WTC11 (cell line): ENCODE data around the gene MIB2. TPM values are rescaled to one million over a fixed set of nuclear protein-coding genes. Genes with fewer than 3 reads are reported as not detected.

ENCODE experiments used
- ATAC-seq: fragments of 200-7000 bp; cut with Tn5 transposase; 2 replicates; pipeline ENCODE4 v1.10.0; 2021; ENCODE audit warnings: mild to moderate bottlenecking, moderate library complexity
- CTCF ChIA-PET: fragments of 300-600 bp; sonication (Branson Sonifier 250); formaldehyde crosslinking; loops from one replicate; lab custom pipeline; 2021; ENCODE audit warnings: antibody characterized with exemption; lab: Charles Lee
- POLR2A ChIA-PET: fragments of 350-600 bp; sonication (Branson Sonifier 250); formaldehyde crosslinking; loops from one replicate; lab custom pipeline; 2021; ENCODE audit warnings: antibody characterized with exemption; lab: Charles Lee
- DNase-seq: peaks from one replicate; pipeline ENCODE4 v3.0.0; 2021; ENCODE audit warnings: low spot score
- H3K27ac Mint-ChIP-seq: 2 replicates; pipeline ENCODE4 v1.8.0; 2021; ENCODE audit warnings: mixed read lengths
- H3K27me3 Mint-ChIP-seq: 2 replicates; pipeline ENCODE4 v1.8.0; 2021; ENCODE audit warnings: low read depth, mild to moderate bottlenecking, moderate library complexity, mixed read lengths
- H3K36me3 Mint-ChIP-seq: 2 replicates; pipeline ENCODE4 v1.8.0; 2021; ENCODE audit warnings: mixed read lengths
- H3K4me1 Mint-ChIP-seq: 2 replicates; pipeline ENCODE4 v1.8.0; 2022; ENCODE audit warnings: mixed read lengths
- H3K4me3 Mint-ChIP-seq: 2 replicates; pipeline ENCODE4 v1.8.0; 2021; ENCODE audit warnings: mild to moderate bottlenecking, moderate library complexity, mixed read lengths
- H3K9me3 Mint-ChIP-seq: 2 replicates; pipeline ENCODE4 v1.8.0; 2021; ENCODE audit warnings: mixed read lengths
- CREM ChIP-seq: sonication (generic); formaldehyde crosslinking; IDR thresholded peaks from 2 replicates; pipeline ENCODE4 v1.8.1; 2022; ENCODE audit warnings: mild to moderate bottlenecking, missing genetic modification reagents, moderate library complexity
- FOXJ3 ChIP-seq: sonication (generic); formaldehyde crosslinking; IDR thresholded peaks from 2 replicates; pipeline ENCODE4 v1.9.0; 2021; ENCODE audit warnings: missing genetic modification reagents, mild to moderate bottlenecking, borderline replicate concordance
- FOXK1 ChIP-seq: sonication (generic); formaldehyde crosslinking; IDR thresholded peaks from 2 replicates; pipeline ENCODE4 v1.8.0; 2022; ENCODE audit warnings: mild to moderate bottlenecking, moderate library complexity, missing genetic modification reagents
- KAT7 ChIP-seq: sonication (generic); formaldehyde crosslinking; IDR thresholded peaks from 2 replicates; pipeline ENCODE4 v1.8.1; 2023; ENCODE audit warnings: missing genetic modification reagents, mild to moderate bottlenecking, borderline replicate concordance
- MAX ChIP-seq: sonication (generic); formaldehyde crosslinking; IDR thresholded peaks from 2 replicates; pipeline ENCODE4 v1.8.0; 2022; ENCODE audit warnings: mild to moderate bottlenecking, missing genetic modification reagents
- MYBL2 ChIP-seq: sonication (generic); formaldehyde crosslinking; IDR thresholded peaks from 2 replicates; pipeline ENCODE4 v1.8.1; 2023; ENCODE audit warnings: mild to moderate bottlenecking, moderate library complexity, missing genetic modification reagents
- NFYB ChIP-seq: sonication (generic); formaldehyde crosslinking; conservative IDR thresholded peaks from 2 replicates; pipeline ENCODE4 v1.8.0; 2022; ENCODE audit warnings: low read depth, missing genetic modification reagents
- NR3C1 ChIP-seq: sonication (generic); formaldehyde crosslinking; conservative IDR thresholded peaks from 2 replicates; pipeline ENCODE4 v1.8.1; 2023; ENCODE audit warnings: low read depth, mild to moderate bottlenecking, missing genetic modification reagents
- RELA ChIP-seq: sonication (generic); formaldehyde crosslinking; IDR thresholded peaks from 2 replicates; pipeline ENCODE4 v1.8.1; 2022; ENCODE audit warnings: missing genetic modification reagents, mild to moderate bottlenecking, borderline replicate concordance
- ZBTB21 ChIP-seq: sonication (generic); formaldehyde crosslinking; IDR thresholded peaks from 2 replicates; pipeline ENCODE4 v1.8.1; 2023; ENCODE audit warnings: mild to moderate bottlenecking, missing genetic modification reagents, borderline replicate concordance
- ZNF138 ChIP-seq: sonication (generic); formaldehyde crosslinking; conservative IDR thresholded peaks from 2 replicates; pipeline ENCODE4 v1.8.1; 2022; ENCODE audit warnings: mild to moderate bottlenecking, moderate library complexity, missing genetic modification reagents
- ZNF317 ChIP-seq: sonication (generic); formaldehyde crosslinking; IDR thresholded peaks from 2 replicates; pipeline ENCODE4 v1.8.1; 2023; ENCODE audit warnings: low read depth, mild to moderate bottlenecking, moderate library complexity, missing genetic modification reagents, borderline replicate concordance
- ZNF512 ChIP-seq: sonication (generic); formaldehyde crosslinking; IDR thresholded peaks from 2 replicates; pipeline ENCODE4 v1.8.1; 2022; ENCODE audit warnings: missing genetic modification reagents, borderline replicate concordance
- ZNF532 ChIP-seq: fragments of 250-450 bp; sonication (Bioruptor Pico); IDR thresholded peaks from 2 replicates; pipeline ENCODE4 v1.9.0; 2021; ENCODE audit warnings: mild to moderate bottlenecking, borderline replicate concordance
- total RNA-seq: library from RNA; stranded (reverse); gene quantifications from 3 replicates; pipeline ENCODE4 v1.2.3, GENCODE V29; 2021
- TF ChIP-seq, protein P1 (sequence below): fragments of 250-450 bp; sonication (Bioruptor Pico); IDR thresholded peaks from 2 replicates; pipeline ENCODE4 v2.1.2; 2022; ENCODE audit warnings: mild to moderate bottlenecking, moderate library complexity
- TF ChIP-seq, protein P2 (sequence below): sonication (generic); formaldehyde crosslinking; IDR thresholded peaks from 2 replicates; pipeline ENCODE4 v1.8.1; 2022; ENCODE audit warnings: low read depth, missing genetic modification reagents, borderline replicate concordance

MIB2 gene
- total RNA-seq, 1 experiment from 2014 or later: 90.6 TPM

- H3K4me3 Mint-ChIP-seq: peak overlapping the region; percentile 74; the same call in 1 of the 2 replicates
- no peaks in the 10 kb centered on the region for H3K9me3 Mint-ChIP-seq
- DNase-seq (no peak), ATAC-seq (no peak)
- H3K27ac Mint-ChIP-seq: no peak overlapping the region
- peaks cover 18% of the 10 kb centered on the region for H3K4me1 Mint-ChIP-seq
- H3K36me3 Mint-ChIP-seq: 0 out of 2 replicates have a peak, but pooled peaks cover 5% of the 10 kb centered on the region
- H3K27me3 Mint-ChIP-seq: no peaks in the 10 kb centered on the region
- ChIA-PET POLR2A (no interaction called here), CTCF (interaction anchor here (4.4 kb wide), 1 partner anchor 11 kb away, joined by 30 read pairs; no protein-coding TSS in a partner anchor)
- TF ChIP-seq MYBL2 (CRISPR knock-in tag): no peak
- TF ChIP-seq, protein P1, sequence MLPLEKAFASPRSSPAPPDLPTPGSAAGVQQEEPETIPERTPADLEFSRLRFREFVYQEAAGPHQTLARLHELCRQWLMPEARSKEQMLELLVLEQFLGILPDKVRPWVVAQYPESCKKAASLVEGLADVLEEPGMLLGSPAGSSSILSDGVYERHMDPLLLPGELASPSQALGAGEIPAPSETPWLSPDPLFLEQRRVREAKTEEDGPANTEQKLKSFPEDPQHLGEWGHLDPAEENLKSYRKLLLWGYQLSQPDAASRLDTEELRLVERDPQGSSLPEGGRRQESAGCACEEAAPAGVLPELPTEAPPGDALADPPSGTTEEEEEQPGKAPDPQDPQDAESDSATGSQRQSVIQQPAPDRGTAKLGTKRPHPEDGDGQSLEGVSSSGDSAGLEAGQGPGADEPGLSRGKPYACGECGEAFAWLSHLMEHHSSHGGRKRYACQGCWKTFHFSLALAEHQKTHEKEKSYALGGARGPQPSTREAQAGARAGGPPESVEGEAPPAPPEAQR: no peak
- no peak for TF ChIP-seq ZNF138 (CRISPR knock-in tag)
- TF ChIP-seq NR3C1 (CRISPR knock-in tag): no peak
- TF ChIP-seq FOXK1 (CRISPR knock-in tag): no peak
- no peak for TF ChIP-seq ZNF512
- TF ChIP-seq ZBTB21 (CRISPR knock-in tag): no peak
- TF ChIP-seq RELA: no peak
- no peak for TF ChIP-seq MAX
- no peak for TF ChIP-seq KAT7 (CRISPR knock-in tag)
- no peak for TF ChIP-seq CREM (CRISPR knock-in tag)
- no peak for TF ChIP-seq NFYB
- TF ChIP-seq FOXJ3 (CRISPR knock-in tag): no peak
- no peak for TF ChIP-seq ZNF317
- no peak for TF ChIP-seq ZNF532 (CRISPR knock-in tag)
- TF ChIP-seq, protein P2, sequence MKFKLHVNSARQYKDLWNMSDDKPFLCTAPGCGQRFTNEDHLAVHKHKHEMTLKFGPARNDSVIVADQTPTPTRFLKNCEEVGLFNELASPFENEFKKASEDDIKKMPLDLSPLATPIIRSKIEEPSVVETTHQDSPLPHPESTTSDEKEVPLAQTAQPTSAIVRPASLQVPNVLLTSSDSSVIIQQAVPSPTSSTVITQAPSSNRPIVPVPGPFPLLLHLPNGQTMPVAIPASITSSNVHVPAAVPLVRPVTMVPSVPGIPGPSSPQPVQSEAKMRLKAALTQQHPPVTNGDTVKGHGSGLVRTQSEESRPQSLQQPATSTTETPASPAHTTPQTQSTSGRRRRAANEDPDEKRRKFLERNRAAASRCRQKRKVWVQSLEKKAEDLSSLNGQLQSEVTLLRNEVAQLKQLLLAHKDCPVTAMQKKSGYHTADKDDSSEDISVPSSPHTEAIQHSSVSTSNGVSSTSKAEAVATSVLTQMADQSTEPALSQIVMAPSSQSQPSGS (CRISPR knock-in tag): no peak
These were observed 2.6 kb downstream of the MIB2 start for GRCh38 chr1:1617925-1618324.
